Measurements from ENCODE around the gene KRTAP5-7.

Gene KRTAP5-7

DNA sequence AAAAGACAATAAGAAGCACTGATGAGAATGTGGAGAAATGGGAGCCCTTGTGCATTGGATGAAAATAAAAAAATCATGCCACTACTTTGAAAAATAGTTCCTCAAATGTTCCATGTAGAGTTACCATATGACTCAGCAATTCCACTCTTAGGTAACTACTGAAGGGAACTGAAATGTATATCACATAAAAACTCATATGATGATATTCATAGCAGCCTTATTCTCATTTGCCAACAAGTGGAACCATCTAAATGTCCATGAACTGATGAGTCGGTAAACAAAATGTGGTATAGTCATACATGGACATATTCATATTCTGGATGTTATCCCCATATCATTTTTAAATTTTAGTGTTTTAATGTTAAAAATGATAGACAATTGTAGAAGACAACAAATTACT lies 24.6 kb downstream of the KRTAP5-7 start:
- DNase-seq (ENCODE audit: low read depth) = no peak
- H3K4me3 ChIP-seq (ENCODE audit: low read depth, low read length) = no peak overlapping the region
- TF ChIP-seq, protein P1, sequence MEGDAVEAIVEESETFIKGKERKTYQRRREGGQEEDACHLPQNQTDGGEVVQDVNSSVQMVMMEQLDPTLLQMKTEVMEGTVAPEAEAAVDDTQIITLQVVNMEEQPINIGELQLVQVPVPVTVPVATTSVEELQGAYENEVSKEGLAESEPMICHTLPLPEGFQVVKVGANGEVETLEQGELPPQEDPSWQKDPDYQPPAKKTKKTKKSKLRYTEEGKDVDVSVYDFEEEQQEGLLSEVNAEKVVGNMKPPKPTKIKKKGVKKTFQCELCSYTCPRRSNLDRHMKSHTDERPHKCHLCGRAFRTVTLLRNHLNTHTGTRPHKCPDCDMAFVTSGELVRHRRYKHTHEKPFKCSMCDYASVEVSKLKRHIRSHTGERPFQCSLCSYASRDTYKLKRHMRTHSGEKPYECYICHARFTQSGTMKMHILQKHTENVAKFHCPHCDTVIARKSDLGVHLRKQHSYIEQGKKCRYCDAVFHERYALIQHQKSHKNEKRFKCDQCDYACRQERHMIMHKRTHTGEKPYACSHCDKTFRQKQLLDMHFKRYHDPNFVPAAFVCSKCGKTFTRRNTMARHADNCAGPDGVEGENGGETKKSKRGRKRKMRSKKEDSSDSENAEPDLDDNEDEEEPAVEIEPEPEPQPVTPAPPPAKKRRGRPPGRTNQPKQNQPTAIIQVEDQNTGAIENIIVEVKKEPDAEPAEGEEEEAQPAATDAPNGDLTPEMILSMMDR (conservative IDR thresholded peaks at IDR 0.05; ENCODE audit: low read depth, low read length) = no peak

DNA sequence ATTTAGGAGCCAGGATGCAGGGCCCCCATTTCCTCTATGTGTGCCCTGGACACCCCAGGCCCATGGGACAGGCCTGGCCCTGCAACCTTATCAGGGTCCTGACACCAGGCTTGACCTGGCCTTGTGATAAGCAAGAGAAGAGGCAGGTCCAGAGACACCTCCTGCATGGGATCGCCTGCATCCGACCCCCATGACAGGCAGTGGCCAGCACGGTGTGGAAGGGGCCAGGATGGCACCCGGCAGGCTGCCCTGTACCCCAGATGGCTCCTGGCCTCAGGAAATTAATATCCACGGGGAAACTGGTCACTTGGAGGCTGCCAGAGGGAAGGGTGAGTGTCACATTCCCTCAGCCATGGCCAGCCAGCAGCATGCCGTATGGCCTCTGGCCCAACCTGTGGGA lies 27.9 kb downstream of the KRTAP5-7 start:
- no peak for DNase-seq (ENCODE audit: low read depth)
- TF ChIP-seq, protein P1 (conservative IDR thresholded peaks at IDR 0.05; ENCODE audit: low read depth, low read length) = no peak
- no peak overlapping the region for H3K4me3 ChIP-seq (ENCODE audit: low read depth, low read length)

DNA sequence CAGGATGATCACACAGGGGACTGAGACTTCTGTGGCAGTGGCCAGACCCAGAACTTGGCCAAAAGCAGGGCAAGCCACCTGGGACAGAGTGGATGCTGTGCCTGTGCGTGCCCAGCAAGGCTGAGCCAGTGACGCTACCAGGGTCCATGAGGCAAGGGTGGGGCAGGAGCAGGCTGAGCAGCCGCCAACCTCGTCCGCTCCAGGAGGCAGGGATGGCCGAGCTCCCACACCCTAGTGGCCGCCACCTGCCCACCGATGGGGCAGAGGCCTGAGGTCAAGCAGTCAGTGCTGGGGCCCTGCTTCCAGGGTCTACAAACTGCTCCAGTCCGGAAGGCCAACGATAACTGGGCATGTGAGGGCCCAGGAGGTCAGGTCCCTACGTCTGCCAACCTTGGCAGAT lies 28.4 kb downstream of the KRTAP5-7 start:
- TF ChIP-seq, protein P1 (conservative IDR thresholded peaks at IDR 0.05; ENCODE audit: low read depth, low read length) = no peak
- H3K4me3 ChIP-seq (ENCODE audit: low read depth, low read length) = no peak overlapping the region
- DNase-seq (ENCODE audit: low read depth) = no peak

DNA sequence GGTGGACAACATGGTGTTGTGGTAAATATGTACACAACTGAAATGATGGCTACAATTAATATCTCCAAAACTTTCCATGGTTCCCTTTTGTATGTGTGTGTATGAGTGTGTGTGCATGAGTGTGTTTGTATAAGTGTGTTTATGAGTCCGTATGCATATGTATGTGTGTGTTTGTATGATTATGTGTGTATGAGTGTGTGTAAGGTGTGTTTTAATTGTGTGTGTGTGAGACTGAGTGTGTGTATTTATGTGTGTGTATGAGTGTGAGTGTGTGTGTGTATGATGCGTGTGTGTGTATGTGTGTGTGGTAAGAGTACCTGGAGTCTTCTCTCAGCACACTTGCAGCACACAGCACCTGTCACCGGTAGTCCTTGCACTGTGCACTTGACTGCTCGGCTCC lies 29.0 kb downstream of the KRTAP5-7 start:
- TF ChIP-seq, protein P1 (conservative IDR thresholded peaks at IDR 0.05; ENCODE audit: low read depth, low read length) = no peak
- no peak for DNase-seq (ENCODE audit: low read depth)

DNA sequence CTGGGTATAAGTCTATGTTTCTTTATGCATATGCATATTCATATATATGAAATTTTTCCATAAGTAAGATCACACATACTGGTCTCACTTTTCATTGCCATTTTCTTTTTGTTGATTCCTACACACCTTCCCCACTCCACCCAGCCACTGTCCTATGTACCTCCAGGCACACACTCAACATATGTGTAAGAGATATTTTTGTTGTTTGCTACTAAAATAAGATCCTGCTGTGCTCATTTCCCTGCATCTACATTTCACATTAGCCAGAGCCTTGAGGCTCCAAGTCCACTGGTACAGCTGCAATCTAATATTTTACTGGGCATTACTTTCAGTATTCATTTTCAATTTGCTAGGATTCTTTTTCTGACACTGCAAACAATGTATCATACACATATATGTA lies 30.2 kb downstream of the KRTAP5-7 start:
- no peak for DNase-seq (ENCODE audit: low read depth)
- TF ChIP-seq, protein P1 (conservative IDR thresholded peaks at IDR 0.05; ENCODE audit: low read depth, low read length) = no peak

More for the DNA sequence above, 29.0 kb downstream of the KRTAP5-7 start:
- H3K4me3 ChIP-seq (ENCODE audit: low read depth, low read length) = no peak overlapping the region

DNA sequence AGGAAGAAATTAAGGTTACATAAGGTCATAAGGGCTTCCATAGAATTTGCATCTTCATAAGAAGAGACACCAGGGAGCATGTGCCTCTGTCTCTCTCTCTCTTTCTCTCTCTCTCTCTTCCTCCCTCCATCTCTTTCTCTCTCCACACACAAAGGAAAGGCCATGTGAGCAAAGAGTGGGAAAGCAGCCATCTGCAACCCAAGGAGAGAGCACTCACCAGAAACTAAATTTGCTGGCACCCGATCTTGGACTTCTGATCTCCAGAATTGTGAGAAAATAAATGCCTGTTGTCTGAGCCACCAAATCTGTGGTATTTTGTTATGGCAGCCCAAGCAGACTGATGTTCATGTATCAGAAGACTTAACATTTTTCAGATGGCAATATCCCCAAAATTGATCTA lies 31.9 kb downstream of the KRTAP5-7 start:
- no peak overlapping the region for H3K4me3 ChIP-seq (ENCODE audit: low read depth, low read length)
- TF ChIP-seq, protein P1 (conservative IDR thresholded peaks at IDR 0.05; ENCODE audit: low read depth, low read length) = no peak
- no peak for DNase-seq (ENCODE audit: low read depth)

More for the DNA sequence above, 30.2 kb downstream of the KRTAP5-7 start:
- H3K4me3 ChIP-seq (ENCODE audit: low read depth, low read length) = no peak overlapping the region

DNA sequence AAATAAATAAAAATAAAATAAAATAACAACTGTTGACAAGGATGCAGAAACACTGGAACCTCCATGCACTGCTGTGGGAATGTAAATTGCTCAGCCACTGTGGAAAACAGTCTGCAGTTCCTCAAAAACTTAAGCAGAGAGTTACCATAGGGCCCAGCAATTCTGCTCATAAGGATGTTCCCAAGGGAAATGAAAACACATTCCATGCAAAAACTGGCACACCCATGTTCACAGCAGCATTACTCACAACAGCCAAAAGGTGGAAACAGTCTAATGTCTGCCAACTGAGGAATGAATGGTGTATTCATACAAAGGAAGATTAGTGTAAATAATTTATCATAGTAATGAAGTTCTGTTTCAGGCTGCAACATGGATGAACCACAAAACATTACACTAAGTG lies 35.1 kb downstream of the KRTAP5-7 start:
- no peak overlapping the region for H3K4me3 ChIP-seq (ENCODE audit: low read depth, low read length)
- TF ChIP-seq, protein P1 (conservative IDR thresholded peaks at IDR 0.05; ENCODE audit: low read depth, low read length) = no peak
- DNase-seq (ENCODE audit: low read depth) = no peak
